Right hindlimb (tissue), 1 donor: Measurements from ENCODE around the gene SPOCK3.
A peak's percentile ranks its signal among the peaks of the same experiment; 100 is the strongest.
"Not testable (repeated sequence)": the region's sequence is repeated elsewhere in the genome, so short reads cannot be mapped to it uniquely, and the experiment has no call there.

Experiments
- DNase-seq: peaks from one replicate; pipeline ENCODE4 v3.0.0-alpha.2; 2018

The SPOCK3 gene

GRCh38 chr4:167234316-167234881, at the start of gene SPOCK3:
SPOCK3 (minus strand) TSS chr4:167234494.
- peak; percentile 73 for DNase-seq

DNA sequence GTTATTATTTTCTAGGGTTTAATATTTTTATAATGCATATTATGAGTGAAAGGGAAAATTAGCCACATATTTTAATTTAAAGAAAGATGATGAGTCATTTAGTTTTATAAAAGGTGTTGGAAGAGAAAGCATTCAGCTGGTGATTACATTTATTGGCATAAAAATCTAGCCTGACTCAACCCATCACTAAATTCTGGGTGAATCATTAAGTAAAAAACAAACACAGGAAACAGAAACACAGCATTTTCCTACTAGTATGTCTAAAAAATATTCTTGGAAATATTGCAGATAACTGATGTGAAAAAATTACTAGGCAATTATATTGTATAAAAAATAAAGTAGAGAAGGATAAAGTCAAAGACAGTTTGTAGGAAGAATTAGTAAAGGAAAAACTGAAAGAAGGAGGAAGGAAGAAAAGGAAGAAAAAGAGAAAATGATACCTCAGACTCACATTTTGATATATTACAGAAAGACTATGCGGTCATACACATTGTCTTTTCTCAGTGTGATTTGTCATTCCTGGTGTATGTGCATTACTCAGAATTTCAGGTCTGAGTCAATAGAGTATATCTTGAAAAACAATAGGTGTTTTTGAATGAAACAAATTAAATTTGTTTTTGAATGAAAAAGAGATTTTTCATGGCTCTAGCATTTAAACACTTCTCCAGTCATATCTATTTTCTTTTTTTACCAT, 48.0 kb upstream of the SPOCK3 start:
- DNase-seq: no peak

GRCh38 chr4:167281545-167281944, 47.3 kb upstream of the SPOCK3 start:
- not testable (repeated sequence) for DNase-seq

- no peak for DNase-seq
Measured at GRCh38 chr4:167274351-167274750, 40.1 kb upstream of the SPOCK3 start.

DNA sequence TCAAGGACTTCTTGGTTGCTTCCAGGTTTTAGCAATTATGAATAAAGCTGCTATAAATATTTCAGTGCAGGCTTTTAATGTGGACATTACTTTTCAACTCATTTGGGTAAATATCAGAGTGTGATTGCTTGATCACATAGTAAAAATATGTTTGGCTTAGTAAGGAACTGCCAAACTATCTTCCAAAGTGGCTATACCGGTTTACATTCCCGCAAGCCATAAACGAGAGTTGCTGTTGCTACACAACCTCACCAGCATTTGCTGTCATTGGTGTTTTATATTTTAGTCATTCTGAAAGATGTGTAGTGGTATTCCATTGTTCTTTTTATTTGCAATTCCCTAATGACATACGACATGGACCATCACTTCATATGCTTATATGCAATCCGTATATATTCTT, 30.9 kb upstream of the SPOCK3 start:
- DNase-seq: no peak

DNA sequence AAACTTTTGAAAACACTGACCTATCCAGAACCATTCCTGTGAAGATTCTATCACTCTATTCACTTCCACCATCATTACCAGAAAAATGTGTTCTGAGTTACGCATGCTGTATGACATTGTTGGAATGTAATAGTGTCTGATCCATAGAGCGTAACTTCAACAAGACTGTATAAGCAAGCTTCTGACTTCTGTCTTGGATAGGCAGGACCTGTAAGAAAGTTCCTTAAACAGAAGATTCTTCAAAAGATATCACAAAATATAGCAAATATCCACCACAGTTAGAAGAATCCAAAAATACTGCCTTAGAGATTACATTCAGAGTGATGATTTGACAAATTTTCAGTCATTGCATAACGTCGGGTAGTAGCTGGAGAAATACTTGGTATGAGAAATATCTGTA, 14.0 kb upstream of the SPOCK3 start:
- DNase-seq: no peak

GRCh38 chr4:167239627-167240026, 5.3 kb upstream of the SPOCK3 start:
- no peak for DNase-seq

DNA sequence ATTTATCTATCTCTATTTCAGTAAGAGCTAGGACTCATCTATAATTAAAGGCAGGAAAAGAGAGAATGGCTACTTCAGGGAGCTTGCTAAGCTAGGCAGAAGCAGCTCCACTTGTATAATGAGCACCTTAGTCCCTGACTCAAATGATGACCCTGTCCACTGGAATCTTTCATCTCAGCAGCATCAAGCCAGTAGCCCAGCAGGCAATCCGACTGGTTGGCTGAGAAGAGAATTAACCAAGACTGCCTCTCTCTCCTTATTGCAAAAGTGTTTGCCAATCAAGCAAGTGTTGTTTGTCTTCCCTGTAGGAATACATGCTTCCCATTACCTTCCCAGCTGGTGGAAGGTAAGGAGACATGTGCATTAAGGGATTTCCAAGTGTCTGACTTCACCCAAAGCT, 3.9 kb upstream of the SPOCK3 start:
- no peak for DNase-seq

DNA sequence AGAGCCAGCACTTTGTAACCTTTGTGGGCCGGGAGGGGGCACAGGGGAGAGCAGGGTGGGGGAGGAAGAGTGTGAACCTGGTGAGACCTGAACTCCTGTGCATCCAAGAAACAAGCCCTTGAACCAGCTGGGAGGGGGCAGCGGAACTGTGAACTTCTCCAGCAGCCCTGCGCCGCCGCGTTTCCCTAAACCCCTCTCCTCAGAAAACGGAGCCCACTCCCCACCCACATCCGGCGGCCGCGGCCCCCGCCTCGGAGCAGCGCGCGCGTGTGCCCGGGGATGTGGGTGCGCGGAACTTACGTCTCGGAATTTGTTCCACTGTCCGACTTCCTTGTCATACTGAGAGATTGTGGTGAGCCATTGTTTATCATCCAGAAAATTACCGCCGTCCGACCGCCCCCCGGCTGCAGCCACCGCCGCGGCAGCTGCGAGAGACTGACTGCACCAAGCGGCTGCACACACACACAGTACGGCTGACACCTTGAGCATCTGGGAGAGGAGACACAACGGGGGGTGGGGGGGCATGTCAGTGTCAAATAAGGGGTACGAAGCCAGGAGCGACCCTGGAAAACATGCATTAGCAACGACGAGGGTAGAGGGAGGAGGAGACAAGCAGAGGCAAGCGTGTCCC, 494 bp downstream of the SPOCK3 start:
- DNase-seq: peak; percentile 47

DNA sequence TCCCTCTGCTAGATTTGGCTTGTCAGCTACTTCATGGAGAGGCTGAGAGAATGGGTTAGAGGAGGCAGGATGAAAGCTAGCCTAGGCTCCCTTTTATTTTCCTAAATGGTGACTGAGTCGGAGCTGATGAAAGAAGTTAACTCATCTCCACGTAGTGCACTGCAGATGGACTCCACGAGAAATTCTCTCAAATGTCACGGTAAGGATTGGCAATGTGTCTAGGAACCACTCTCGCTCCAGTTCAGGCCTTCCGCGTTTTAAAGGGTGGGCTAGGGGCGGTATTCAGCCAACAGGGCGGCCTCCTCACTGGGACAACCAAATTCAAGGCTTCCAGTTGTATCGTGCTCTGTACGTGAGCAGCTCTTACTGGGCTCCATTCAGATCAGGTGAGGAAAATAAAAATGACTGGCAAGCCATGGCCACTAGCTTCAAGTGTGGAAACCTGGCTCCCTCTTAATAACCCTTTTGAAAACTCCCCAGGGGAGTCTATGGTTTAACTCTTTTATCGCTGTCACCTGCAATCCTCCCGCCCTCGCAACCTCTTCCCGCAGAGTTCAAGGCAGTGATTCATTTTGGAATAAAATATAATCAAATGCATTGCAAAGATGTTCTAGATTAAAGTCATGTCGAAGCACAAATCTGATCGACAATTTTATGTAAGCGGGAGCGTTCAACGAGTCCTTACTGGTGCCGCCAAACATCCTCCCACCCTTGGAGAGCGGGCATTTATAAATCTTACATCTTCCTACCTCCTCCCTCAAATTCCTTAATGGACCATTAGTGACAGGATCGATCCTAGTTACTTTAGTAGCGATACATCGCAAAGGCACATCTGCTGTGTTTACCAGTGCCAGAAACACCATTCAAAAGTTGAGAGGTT, 1.2 kb downstream of the SPOCK3 start:
- DNase-seq: no peak

DNA sequence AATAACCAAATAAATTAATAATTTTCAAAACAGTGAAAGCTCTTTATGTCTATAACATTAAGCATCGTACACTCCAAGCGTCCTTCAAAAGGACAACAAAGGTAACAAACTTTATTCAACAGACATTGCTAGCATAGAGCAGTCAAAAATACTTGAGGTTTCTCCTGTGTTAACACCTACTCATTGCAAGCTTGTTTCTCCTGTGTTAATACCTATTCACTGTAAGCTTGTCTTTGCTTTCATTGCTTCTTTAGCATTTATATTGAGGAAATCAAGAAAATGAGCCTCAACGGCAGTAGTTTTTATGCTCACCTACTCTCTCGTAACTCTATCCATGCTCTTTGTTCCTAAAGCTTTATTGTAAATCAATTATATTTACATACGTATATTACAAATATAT, 3.5 kb downstream of the SPOCK3 start:
- DNase-seq: no peak

GRCh38 chr4:167222099-167222498, 12.2 kb downstream of the SPOCK3 start:
- DNase-seq: no peak

DNA sequence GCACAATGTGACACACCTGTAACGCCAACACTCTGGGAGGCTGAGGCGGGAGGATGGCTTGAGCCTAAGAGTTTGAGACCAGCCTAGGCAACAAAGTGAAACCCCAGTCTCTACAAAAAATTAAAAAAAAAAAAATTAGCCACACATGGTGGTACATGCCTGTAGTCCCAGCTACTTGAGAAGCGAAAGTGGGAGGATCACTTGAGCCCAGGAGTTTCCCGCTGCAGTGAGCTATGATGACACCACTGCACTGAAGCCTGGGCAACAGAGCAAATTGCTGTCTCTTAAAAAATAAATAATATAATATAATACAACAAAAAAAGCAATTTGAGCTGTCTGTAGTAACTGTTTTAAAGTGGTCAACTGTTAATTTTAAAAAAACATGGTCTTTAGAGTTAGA, 13.2 kb downstream of the SPOCK3 start:
- DNase-seq: no peak

- no peak for DNase-seq
Measured at GRCh38 chr4:167218022-167218608, 16.2 kb downstream of the SPOCK3 start.

- no peak for DNase-seq
Measured at GRCh38 chr4:167216783-167217182, 17.5 kb downstream of the SPOCK3 start.

- DNase-seq: no peak
Measured at GRCh38 chr4:167210166-167210565, 24.1 kb downstream of the SPOCK3 start.

DNA sequence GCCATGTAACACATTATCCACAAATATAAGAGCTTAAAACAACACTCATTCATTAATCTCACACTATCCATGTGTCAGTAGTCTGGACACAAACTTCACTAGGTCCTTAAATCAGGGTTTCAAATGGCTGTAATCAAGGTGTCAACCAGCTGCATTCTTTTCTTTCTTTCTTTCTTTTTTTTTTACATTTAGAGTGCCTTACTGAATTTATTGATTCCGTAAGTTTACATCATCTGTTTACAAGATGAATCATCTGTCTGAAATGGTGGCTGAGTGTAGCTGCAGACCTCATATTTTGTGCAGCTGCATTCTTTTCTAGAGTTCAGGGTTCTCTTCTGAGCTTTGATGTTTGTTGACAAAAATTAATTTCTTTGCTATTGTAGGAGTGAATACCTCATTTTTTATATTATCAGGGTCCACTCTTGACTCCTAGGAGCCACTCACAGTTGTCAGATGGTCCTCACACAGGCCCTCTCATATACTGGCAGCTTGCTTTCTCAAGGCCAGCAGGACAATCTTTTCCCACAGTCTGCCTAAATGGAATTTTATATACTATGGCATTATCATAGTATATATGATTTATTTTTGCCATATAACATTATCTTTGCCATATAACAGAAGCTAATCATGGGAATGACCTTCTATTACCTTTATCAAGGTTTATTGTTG, 37.8 kb downstream of the SPOCK3 start:
- DNase-seq: no peak

GRCh38 chr4:167190379-167190778, 43.9 kb downstream of the SPOCK3 start:
- no peak for DNase-seq

DNA sequence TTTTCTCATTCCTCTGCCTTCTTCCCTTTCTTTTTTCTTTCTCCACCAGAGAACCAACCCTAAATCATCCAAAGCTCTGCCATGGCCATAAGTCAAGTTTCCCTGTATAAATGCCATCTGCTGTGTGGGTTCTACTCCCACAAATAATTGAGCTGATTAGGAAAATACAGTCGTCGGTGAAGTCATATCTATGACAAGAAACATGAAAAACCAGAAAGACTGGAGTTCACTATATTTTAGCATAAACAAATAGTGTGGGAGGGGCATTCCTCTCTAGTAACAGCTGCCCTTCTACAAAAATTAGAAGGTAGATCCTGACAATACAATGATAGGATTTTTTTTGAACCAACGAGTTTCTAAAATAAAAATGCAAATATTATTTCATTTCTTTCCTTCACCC, 48.8 kb downstream of the SPOCK3 start:
- DNase-seq: no peak

- no peak for DNase-seq
Measured at GRCh38 chr4:167183036-167183435, 51.3 kb downstream of the SPOCK3 start.

DNA sequence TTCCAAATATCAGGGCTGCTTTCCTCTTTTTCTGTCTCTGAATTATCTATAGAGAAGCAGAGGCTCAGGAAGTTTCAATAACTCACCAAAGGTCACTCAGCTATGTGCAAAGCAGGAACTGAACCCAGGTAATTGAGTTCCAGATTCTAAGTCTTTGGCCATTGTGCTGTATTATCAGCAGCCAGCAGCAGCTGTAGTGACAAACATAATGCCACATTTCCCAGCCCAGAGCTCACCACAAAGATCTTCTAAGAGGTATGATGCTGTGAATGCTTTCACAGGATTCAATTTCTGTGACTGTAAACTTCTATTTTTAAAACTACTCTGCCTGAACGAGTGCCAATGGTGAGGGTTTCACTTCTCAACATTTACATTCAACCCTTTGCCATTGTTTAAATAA, 56.4 kb downstream of the SPOCK3 start:
- DNase-seq: no peak

- DNase-seq: no peak
Measured at GRCh38 chr4:167176723-167177367, 57.4 kb downstream of the SPOCK3 start.
